Measurements from ENCODE around the gene UBAC2.
"Not testable (repeated sequence)": the region's sequence is repeated elsewhere in the genome, so short reads cannot be mapped to it uniquely, and the experiment has no call there.

The UBAC2 gene

GRCh38 chr13:99379856-99380801 is 179.5 kb downstream of the UBAC2 start:
- DNase-seq (ENCODE audit: low read depth): no peak

DNA sequence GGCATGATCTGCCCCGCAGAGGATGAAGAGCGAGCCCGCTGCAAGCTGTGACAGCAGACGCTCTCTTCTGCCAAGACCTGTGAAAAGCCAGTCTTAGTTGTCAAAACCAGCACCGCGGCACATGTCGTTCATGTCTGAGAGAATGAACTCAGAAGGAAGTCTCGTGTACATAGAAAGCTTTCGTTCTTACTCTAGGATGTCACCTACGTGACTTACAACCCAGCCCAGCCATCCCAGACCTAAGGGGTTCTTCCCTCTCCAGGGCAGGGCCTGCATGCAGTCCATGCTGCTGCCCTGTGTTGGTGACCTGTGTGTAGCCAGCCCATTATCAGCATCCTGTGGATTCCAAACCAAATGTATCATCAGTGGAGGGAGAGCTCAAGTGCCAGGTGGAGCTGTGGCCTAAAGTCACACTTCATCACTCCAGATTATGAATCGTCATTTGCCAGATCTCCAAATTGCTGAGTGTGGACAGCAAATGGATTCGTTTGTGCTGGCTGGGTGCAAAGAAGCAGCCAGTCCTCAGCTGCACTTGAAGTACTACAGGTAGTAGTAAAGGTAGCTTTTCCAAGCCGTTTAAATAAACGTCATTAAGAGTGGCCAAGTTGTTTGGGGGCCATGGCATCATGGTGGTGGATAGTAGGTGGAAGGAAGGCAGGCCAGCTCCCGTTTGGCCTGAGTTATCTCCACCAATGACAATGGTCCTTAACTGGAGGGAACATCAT is 180.4 kb downstream of the UBAC2 start:
- DNase-seq (ENCODE audit: low read depth): peak; percentile 55

GRCh38 chr13:99381766-99382165 is 181.1 kb downstream of the UBAC2 start:
- DNase-seq (ENCODE audit: low read depth): no peak

- DNase-seq (ENCODE audit: low read depth): no peak
These were observed 181.9 kb downstream of the UBAC2 start for GRCh38 chr13:99382428-99383133.

DNA sequence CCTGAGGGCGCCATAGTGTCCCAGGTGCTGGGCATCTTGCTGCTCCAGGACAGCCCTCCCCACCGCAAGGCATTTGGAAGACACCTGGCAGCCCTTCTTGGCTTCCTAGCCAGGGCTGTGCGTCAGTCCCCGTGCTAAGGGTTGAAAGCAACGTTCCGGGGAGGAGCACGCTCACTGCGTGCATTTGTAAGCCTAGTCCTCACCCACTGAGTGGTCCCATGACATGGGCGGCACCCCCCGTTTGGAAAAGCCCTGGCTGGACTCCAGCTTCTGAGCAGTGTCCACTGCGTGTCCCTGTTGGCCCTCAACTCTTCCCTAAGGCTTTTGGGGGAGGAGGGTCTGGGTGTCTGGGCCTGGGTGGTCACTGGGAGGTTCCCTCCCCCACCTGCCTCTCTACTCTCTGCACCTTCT is 182.9 kb downstream of the UBAC2 start:
- DNase-seq (ENCODE audit: low read depth): no peak

DNA sequence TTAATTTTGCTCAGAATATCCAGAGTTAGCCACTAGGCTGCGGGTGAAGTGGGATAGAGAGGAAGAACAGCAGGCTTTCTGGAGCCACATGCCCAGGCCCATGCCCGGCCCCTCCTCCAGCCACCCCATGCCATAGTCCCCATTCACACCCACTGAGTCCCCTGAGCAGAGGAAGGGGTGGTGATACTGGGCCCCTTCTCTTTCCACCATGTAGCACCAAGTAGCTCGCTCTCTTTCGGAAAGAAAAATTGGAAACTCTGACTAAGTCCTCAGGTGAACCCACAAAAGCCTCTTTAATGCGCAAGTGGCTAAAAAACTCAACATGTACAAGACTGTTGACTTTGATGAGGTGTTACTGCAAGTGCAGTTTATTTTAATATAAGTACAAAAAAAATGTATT is 183.3 kb downstream of the UBAC2 start:
- no peak for DNase-seq (ENCODE audit: low read depth)

GRCh38 chr13:99384468-99384867 is 183.8 kb downstream of the UBAC2 start:
- no peak for DNase-seq (ENCODE audit: low read depth)

DNA sequence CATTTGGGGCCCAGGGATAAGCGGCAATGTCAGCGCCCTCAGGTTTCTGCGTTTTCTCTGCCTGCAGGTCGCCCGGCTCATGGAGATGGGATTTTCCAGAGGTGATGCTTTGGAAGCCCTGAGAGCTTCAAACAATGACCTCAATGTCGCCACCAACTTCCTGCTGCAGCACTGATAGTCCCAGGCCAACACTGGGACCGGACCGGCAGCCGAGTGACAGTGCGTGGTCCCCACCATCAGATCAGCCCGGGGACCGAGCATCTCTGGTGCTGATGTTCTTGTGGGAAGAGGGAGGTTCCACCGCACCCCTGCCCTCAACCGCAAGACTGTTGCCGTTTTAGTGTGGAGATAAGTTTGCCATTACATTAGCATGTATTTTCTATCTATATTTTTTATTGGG is 184.5 kb downstream of the UBAC2 start:
- DNase-seq (ENCODE audit: low read depth): no peak

DNA sequence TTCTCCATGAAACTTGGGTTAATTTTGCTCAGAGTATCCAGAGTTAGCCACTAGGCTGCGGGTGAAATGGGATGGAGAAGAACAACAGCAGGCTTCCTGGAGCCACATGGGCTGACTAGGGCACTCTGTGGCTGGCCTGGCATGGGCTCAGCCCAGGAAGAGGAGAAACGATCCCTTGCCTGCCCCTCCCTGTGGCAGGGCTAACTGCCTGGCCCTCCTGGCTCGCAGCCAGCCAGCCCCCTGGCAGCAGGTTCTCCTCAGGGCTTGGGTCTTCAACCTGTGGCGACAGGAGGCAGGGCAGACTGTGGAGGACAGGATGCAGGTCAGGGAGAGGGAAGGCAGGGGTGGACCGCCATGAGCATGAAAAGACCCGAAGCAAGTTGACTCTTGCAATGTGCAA is 185.3 kb downstream of the UBAC2 start:
- no peak for DNase-seq (ENCODE audit: low read depth)

GRCh38 chr13:99386495-99386894 is 185.8 kb downstream of the UBAC2 start:
- DNase-seq (ENCODE audit: low read depth): no peak

DNA sequence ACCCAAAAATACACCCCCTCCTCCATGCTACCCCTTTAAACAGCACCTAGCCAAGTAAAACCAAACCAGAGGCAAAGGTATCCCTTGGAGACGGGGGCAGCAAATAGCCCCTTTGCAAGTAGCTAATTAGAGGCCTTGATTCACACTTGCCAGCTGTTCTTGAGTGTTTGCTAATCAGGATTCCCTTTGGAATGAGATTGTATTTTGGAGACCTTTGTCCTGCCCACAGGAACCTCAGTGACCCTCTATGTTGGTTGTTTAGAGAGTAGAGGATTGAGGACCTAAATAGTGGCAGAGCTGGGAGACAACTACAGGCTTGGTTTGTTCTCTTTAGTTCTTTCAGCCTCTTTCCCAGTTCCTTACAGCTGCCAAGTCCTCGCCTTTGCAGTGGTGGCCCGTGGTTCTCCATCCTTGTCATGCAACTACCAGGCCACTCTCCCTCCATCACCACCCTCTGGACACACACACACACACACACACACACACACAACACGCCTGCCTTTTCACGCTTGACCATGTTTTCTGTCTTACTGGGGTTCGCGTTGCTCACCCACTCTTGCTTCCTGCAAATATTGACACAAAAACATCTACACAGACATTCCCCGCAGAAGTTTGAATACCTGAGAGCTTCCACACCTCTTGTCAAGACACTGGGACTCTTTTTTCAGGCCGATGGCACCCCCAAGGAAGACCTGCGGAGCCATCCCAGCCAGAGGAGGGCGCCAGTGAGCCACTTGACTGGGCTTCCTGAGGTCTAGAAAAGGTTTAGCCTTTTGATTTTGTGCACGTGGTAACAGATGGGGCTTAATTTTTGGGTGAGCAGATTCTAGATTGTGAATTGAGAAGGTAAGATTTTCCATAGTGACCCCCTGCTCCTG is 186.5 kb downstream of the UBAC2 start:
- DNase-seq (ENCODE audit: low read depth): peak; percentile 77

- no peak for DNase-seq (ENCODE audit: low read depth)
These were observed 187.8 kb downstream of the UBAC2 start for GRCh38 chr13:99388334-99388923.

DNA sequence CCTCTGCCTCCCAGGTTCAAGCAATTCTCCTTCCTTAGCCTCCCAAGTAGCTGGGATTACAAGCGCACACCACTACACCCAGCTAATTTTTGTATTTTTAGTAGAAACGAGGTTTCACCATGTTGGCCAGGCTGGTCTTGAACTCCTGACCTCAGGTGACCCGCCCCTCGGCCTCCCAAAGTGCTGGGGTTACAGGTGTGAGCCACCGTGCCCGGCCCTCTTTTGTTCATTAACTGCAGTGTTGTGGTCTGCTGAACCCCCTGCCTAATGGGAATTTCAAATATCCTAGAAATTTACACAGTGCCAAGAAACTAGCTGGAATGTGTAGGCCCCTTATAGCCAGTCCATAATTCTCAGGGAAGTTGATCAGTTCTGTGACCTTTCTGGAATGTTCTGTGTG is 188.4 kb downstream of the UBAC2 start:
- not testable (repeated sequence) for DNase-seq (ENCODE audit: low read depth)

GRCh38 chr13:99389520-99390304 is 189.1 kb downstream of the UBAC2 start:
- DNase-seq (ENCODE audit: low read depth): no peak

- DNase-seq (ENCODE audit: low read depth): no peak
These were observed 189.9 kb downstream of the UBAC2 start for GRCh38 chr13:99390601-99391000.

DNA sequence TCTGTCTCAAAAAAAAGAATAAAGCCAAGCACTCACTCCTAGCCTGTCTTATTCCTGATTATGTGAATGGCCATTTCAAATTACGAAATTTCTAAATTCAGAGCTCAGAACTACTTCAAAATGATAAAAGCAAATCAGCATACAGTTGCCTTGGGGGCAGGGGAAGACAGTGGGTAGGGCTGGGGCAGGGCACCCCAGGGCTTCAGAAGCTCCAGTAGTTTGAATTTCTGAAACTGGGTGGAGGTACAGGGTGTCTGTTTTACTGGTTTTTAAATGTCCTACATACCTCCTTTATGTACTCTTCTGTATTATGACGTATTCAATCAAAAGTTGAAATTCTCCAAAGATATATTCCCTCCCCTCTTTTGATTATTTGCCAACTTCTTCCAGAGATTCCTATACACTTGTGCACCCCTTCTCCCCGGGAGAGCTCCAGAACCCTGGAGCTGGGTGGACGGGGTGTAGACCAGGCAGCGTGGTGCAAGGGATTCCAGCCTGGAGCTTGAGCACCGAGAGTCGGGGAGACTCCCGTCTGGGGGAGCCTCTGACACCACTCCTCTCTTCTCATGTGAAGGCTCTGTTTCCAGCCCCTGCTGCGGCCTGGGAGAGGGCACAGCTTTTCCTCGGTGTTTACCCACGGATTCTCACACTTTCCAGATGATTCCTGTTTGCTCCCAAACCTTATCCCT is 191.3 kb downstream of the UBAC2 start:
- no peak for DNase-seq (ENCODE audit: low read depth)

DNA sequence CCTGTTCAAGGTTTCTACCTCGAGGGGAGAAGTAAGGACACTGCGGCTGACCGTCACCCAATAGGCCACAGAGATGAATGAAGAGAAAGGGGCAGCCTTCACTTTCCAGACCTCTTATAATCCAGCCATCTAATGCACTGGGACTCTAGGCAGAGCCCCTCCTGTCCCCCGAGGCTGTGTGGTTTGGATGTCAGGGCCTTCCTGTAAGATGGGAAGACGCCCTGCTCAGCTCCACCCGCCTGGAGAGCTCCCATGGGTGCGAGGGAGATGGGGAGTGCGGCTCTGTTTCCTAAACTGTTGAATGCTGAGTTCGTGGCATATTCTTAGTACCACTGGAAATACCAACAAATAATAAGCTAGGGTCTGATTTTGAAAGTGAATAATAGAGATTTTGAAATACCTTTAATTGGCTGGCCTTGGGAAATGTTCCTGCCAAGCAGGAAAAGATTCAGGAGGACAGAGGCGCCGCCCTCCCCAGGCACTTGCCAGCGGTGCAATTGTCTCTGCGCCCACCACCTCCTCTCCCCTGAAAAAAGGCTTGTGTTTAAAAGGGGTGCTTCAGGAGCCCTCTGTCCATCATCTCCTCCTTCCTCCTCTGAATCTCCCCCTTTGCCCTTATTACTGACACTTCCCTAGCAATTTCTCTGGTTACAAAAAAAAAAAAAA is 191.9 kb downstream of the UBAC2 start:
- DNase-seq (ENCODE audit: low read depth): no peak

GRCh38 chr13:99393391-99393790 is 192.7 kb downstream of the UBAC2 start:
- DNase-seq (ENCODE audit: low read depth): not testable (repeated sequence)
